Activated CD4-positive, alpha-beta memory T cell treated with anti-CD3 and anti-CD28 coated beads, Interleukin-2, amount 10 ng/mL, durations not matched to agents 7 days and 5 days (primary cell): ENCODE measurements around the gene MTHFD2L. TPM values are rescaled to one million over a fixed set of nuclear protein-coding genes. Genes with fewer than 3 reads are reported as not detected.

ENCODE experiments used
- total RNA-seq, 2 experiments: library from RNA; stranded (reverse); gene quantifications; one replicate each; pipeline ENCODE4 v1.2.3, GENCODE V29; 2021

The MTHFD2L gene
- total RNA-seq, 2 experiments from 2014 or later = 3.9 to 4.8 TPM

Other genes starting within 250 kb of the MTHFD2L start
- not detected for gene PF4, start 176.1 kb upstream of the MTHFD2L start, total RNA-seq
- gene PPBP, start 169.9 kb upstream of the MTHFD2L start, total RNA-seq = not detected
- gene CXCL5, start 159.4 kb upstream of the MTHFD2L start, total RNA-seq = not detected
- gene CXCL3, start 119.4 kb upstream of the MTHFD2L start, total RNA-seq = not detected
- not detected for gene CXCL2, start 58.9 kb upstream of the MTHFD2L start, total RNA-seq
- under 1 TPM; 0.43 to 0.98 TPM for gene EPGN, start 150.4 kb downstream of the MTHFD2L start, total RNA-seq
- gene EREG, start 207.0 kb downstream of the MTHFD2L start, total RNA-seq = not detected